ENCODE results near the gene OTOA. TPM values are rescaled to one million over a fixed set of nuclear protein-coding genes. Genes with fewer than 3 reads are reported as not detected.
"Not testable (repeated sequence)": the region's sequence is repeated elsewhere in the genome, so short reads cannot be mapped to it uniquely, and the experiment has no call there.

Gene OTOA
- 0.04 TPM in 1 of 2 replicates, not detected in the other for total RNA-seq (2014; rRNA removed; shearing (Covaris generic))

GRCh38 chr16:21663889-21664647 is at the start of gene OTOA:
Gene OTOA, plus strand, starts transcription at chr16:21663968. Its CDS starts 14,547 bp downstream, at chr16:21678515.
- no peak for DNase-seq (ENCODE audit: low spot score)

- DNase-seq (ENCODE audit: low spot score) = no peak
Observed at GRCh38 chr16:21614896-21615295, 48.9 kb upstream of the OTOA start.

- no peak for DNase-seq (ENCODE audit: low spot score)
Observed at GRCh38 chr16:21617607-21618006, 46.2 kb upstream of the OTOA start.

- DNase-seq (ENCODE audit: low spot score) = no peak
Observed at GRCh38 chr16:21618281-21618680, 45.5 kb upstream of the OTOA start.

- no peak for DNase-seq (ENCODE audit: low spot score)
Observed at GRCh38 chr16:21619765-21620425, 43.9 kb upstream of the OTOA start.

- no peak for DNase-seq (ENCODE audit: low spot score)
Observed at GRCh38 chr16:21620592-21620991, 43.2 kb upstream of the OTOA start.

GRCh38 chr16:21622545-21622944 is 41.2 kb upstream of the OTOA start:
- DNase-seq (ENCODE audit: low spot score) = no peak

- DNase-seq (ENCODE audit: low spot score) = no peak
Observed at GRCh38 chr16:21625026-21625425, 38.7 kb upstream of the OTOA start.

- DNase-seq (ENCODE audit: low spot score) = peak; percentile 92
Observed at GRCh38 chr16:21626659-21627277, 37.0 kb upstream of the OTOA start.

- DNase-seq (ENCODE audit: low spot score) = no peak
Observed at GRCh38 chr16:21628121-21628726, 35.5 kb upstream of the OTOA start.

- DNase-seq (ENCODE audit: low spot score) = no peak
Observed at GRCh38 chr16:21628772-21629171, 35.0 kb upstream of the OTOA start.

GRCh38 chr16:21629616-21630539 is 33.9 kb upstream of the OTOA start:
- not testable (repeated sequence) for DNase-seq (ENCODE audit: low spot score)

- not testable (repeated sequence) for DNase-seq (ENCODE audit: low spot score)
Observed at GRCh38 chr16:21630866-21631265, 32.9 kb upstream of the OTOA start.

GRCh38 chr16:21631376-21631775 is 32.4 kb upstream of the OTOA start:
- DNase-seq (ENCODE audit: low spot score) = not testable (repeated sequence)

- DNase-seq (ENCODE audit: low spot score) = not testable (repeated sequence)
Observed at GRCh38 chr16:21631951-21632575, 31.7 kb upstream of the OTOA start.

GRCh38 chr16:21634216-21634615 is 29.6 kb upstream of the OTOA start:
- DNase-seq (ENCODE audit: low spot score) = no peak

GRCh38 chr16:21635694-21636093 is 28.1 kb upstream of the OTOA start:
- not testable (repeated sequence) for DNase-seq (ENCODE audit: low spot score)

- no peak for DNase-seq (ENCODE audit: low spot score)
Observed at GRCh38 chr16:21637032-21637968, 26.5 kb upstream of the OTOA start.

- DNase-seq (ENCODE audit: low spot score) = no peak
Observed at GRCh38 chr16:21638573-21638975, 25.2 kb upstream of the OTOA start.

- DNase-seq (ENCODE audit: low spot score) = no peak
Observed at GRCh38 chr16:21639493-21639892, 24.3 kb upstream of the OTOA start.
